Measurements from ENCODE around the gene L3MBTL3. TPM values are rescaled to one million over a fixed set of nuclear protein-coding genes. Genes with fewer than 3 reads are reported as not detected.

Gene L3MBTL3
- polyA plus RNA-seq, 1 donor from 2014 or later, result 47.6 TPM

DNA sequence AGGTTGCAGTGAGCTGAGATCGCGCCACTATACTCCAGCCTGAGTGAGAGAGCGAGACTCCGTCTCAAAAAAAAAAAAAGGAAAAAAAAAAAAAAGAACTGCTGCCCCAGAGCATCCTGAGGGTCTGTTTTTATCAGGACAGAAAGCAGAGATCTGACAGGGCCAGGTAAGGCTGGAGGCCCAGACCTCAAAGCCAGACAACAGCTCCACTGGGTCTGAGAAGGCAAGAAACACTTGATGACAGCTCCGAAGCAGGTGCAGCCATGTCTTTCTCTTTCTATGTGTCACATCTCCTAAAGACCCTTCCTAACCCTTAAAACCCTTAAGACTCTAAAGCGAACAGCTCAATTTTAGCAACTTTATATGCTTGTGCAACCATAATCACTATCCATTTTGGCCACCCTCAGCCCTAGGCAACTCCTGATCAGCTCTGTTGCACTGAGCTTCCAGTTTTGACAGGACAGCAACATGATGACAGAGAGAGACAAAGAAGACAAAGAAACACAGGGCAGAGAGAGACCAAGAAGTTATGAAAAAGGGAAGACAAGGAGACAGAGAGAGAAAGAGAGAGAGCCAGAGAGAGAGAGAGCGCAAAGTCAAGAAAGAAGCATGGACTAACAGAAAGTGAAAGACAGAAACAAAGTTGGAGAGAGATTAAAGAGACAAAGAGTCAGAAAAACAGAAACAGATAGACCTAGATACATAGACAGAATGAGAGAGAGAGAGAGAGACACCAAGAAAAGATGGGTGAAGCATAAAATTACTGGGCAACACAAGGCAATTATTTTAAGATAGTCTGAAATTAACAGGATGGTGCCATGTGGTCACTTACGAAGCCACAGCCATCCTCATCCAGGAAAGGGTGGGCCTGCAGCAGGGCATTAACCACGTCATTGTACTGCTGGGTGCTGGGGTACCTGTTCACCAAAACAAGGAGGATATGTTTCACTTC, 165.2 kb downstream of the L3MBTL3 start:
- Histone ChIP-seq H3K79me2 (replicated peaks; ENCODE audit: insufficient read depth, low read length) (no peaks in the 10 kb centered on the region), H4K20me1 (ENCODE audit: insufficient read depth) (no peaks in the 10 kb centered on the region)
- TF ChIP-seq EZH2 (IDR thresholded peaks at IDR 0.05; ENCODE audit: borderline replicate concordance, insufficient read depth, low read length, poor library complexity, severe bottlenecking), result no peak
- no peak for TF ChIP-seq SMC3 (conservative IDR thresholded peaks at IDR 0.05; ENCODE audit: poor library complexity)
- no peak for TF ChIP-seq POLR2AphosphoS5 (IDR thresholded peaks at IDR 0.05)
- TF ChIP-seq EP300 (conservative IDR thresholded peaks at IDR 0.05; ENCODE audit: poor library complexity, severe bottlenecking), result no peak
- no peak for TF ChIP-seq RAD21 (conservative IDR thresholded peaks at IDR 0.05)
- TF ChIP-seq, protein P1, sequence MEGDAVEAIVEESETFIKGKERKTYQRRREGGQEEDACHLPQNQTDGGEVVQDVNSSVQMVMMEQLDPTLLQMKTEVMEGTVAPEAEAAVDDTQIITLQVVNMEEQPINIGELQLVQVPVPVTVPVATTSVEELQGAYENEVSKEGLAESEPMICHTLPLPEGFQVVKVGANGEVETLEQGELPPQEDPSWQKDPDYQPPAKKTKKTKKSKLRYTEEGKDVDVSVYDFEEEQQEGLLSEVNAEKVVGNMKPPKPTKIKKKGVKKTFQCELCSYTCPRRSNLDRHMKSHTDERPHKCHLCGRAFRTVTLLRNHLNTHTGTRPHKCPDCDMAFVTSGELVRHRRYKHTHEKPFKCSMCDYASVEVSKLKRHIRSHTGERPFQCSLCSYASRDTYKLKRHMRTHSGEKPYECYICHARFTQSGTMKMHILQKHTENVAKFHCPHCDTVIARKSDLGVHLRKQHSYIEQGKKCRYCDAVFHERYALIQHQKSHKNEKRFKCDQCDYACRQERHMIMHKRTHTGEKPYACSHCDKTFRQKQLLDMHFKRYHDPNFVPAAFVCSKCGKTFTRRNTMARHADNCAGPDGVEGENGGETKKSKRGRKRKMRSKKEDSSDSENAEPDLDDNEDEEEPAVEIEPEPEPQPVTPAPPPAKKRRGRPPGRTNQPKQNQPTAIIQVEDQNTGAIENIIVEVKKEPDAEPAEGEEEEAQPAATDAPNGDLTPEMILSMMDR (IDR thresholded peaks at IDR 0.05; ENCODE audit: poor library complexity, severe bottlenecking), result no peak
- no peak for TF ChIP-seq REST (IDR thresholded peaks at IDR 0.05; ENCODE audit: borderline replicate concordance)
- TF ChIP-seq TAF1 (IDR thresholded peaks at IDR 0.05; ENCODE audit: low read depth), result no peak
- no peak for TF ChIP-seq MXI1 (conservative IDR thresholded peaks at IDR 0.05; ENCODE audit: poor library complexity, severe bottlenecking)

DNA sequence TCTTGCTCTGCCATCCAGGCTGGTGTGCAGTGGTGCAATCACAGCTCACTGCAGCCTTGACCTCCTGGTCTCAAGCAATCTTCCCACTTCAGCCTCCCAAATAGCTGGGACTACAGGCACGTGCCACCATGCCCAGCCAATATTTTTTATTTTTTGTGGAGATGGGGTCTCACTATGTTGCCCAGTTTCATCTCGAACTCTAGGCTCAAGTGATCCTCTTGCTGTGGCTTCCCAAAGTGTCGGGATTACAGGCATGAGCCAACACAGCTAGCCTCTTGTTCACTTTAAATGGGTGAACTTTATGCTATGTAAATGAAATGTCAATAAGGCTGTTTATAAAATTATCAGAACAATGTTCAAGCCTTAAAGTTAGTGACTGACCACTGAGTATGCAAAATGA, 167.3 kb downstream of the L3MBTL3 start:
- TF ChIP-seq TAF1 (IDR thresholded peaks at IDR 0.05; ENCODE audit: low read depth) (no peak), EP300 (conservative IDR thresholded peaks at IDR 0.05; ENCODE audit: poor library complexity, severe bottlenecking) (no peak), RAD21 (conservative IDR thresholded peaks at IDR 0.05) (no peak), REST (IDR thresholded peaks at IDR 0.05; ENCODE audit: borderline replicate concordance) (no peak), SMC3 (conservative IDR thresholded peaks at IDR 0.05; ENCODE audit: poor library complexity) (no peak), EZH2 (IDR thresholded peaks at IDR 0.05; ENCODE audit: borderline replicate concordance, insufficient read depth, low read length, poor library complexity, severe bottlenecking) (no peak), POLR2AphosphoS5 (IDR thresholded peaks at IDR 0.05) (no peak), MXI1 (conservative IDR thresholded peaks at IDR 0.05; ENCODE audit: poor library complexity, severe bottlenecking) (no peak)
- TF ChIP-seq, protein P1 (IDR thresholded peaks at IDR 0.05; ENCODE audit: poor library complexity, severe bottlenecking), result no peak
- no peak overlapping the region for H2AFZ ChIP-seq (ENCODE audit: low read depth, low read length)
- H3K4me2 ChIP-seq (ENCODE audit: low read length), result no peak overlapping the region

More for the DNA sequence above, 165.2 kb downstream of the L3MBTL3 start:
- Histone ChIP-seq H3K27me3 (ENCODE audit: insufficient read depth, low read depth, low read length) (no peaks in the 10 kb centered on the region), H3K9me2 (ENCODE audit: insufficient read depth, low read length) (no peaks in the 10 kb centered on the region), H2AFZ (ENCODE audit: low read depth, low read length) (no peak overlapping the region), H3F3A (ENCODE audit: insufficient read depth, low read length, poor library complexity, severe bottlenecking) (no peaks in the 10 kb centered on the region), H3K27ac (ENCODE audit: low read length) (no peak overlapping the region), H3K36me3 (ENCODE audit: insufficient read depth, low read length) (no peaks in the 10 kb centered on the region), H3K9me3 (ENCODE audit: low read length) (no peaks in the 10 kb centered on the region), H3K4me2 (ENCODE audit: low read length) (no peak overlapping the region), H3K9ac (ENCODE audit: low read length) (no peak overlapping the region), H3K4me3 (ENCODE audit: low read length) (no peak overlapping the region)

More for the DNA sequence above, 167.3 kb downstream of the L3MBTL3 start:
- Histone ChIP-seq H3F3A (ENCODE audit: insufficient read depth, low read length, poor library complexity, severe bottlenecking) (no peaks in the 10 kb centered on the region), H3K27ac (ENCODE audit: low read length) (no peak overlapping the region), H3K9me2 (ENCODE audit: insufficient read depth, low read length) (no peaks in the 10 kb centered on the region), H3K27me3 (ENCODE audit: insufficient read depth, low read depth, low read length) (no peaks in the 10 kb centered on the region), H3K36me3 (ENCODE audit: insufficient read depth, low read length) (no peaks in the 10 kb centered on the region), H3K79me2 (replicated peaks; ENCODE audit: insufficient read depth, low read length) (no peaks in the 10 kb centered on the region), H3K9me3 (ENCODE audit: low read length) (no peaks in the 10 kb centered on the region), H3K4me3 (ENCODE audit: low read length) (no peak overlapping the region), H4K20me1 (ENCODE audit: insufficient read depth) (no peaks in the 10 kb centered on the region), H3K9ac (ENCODE audit: low read length) (no peak overlapping the region)

All from neural cell (in vitro differentiated cells).